H9 (cell line): ENCODE data around the gene GLT8D1. TPM values are rescaled to one million over a fixed set of nuclear protein-coding genes. Genes with fewer than 3 reads are reported as not detected.

Experiments used
- DNase-seq: peaks from one replicate; pipeline ENCODE4 v3.0.0-alpha.2; 2017
- H2AFZ ChIP-seq: one replicate; pipeline ENCODE4 v1.6.1; 2013; ENCODE audit warnings: mild to moderate bottlenecking, low read length, control low read depth, moderate library complexity
- H2AK5ac ChIP-seq: 2 replicates; pipeline ENCODE4 v1.6.1; 2013; ENCODE audit warnings: low read length, control low read depth, mixed read lengths; ENCODE audit not compliant: insufficient read length
- H2BK120ac ChIP-seq: one replicate; pipeline ENCODE4 v1.6.1; 2013; ENCODE audit warnings: low read depth, mild to moderate bottlenecking, low read length, control low read depth, inconsistent platforms; ENCODE audit not compliant: poor library complexity, severe bottlenecking
- H2BK12ac ChIP-seq: 2 replicates; pipeline ENCODE4 v1.6.1; 2013; ENCODE audit warnings: low read length, control low read depth, mixed read lengths, low read depth; ENCODE audit not compliant: insufficient read length
- H2BK15ac ChIP-seq: 2 replicates; pipeline ENCODE4 v1.6.1; 2013; ENCODE audit warnings: low read depth, low read length, control low read depth
- H2BK20ac ChIP-seq: one replicate; pipeline ENCODE4 v1.6.1; 2013; ENCODE audit warnings: low read depth, mild to moderate bottlenecking, low read length, control low read depth, inconsistent platforms; ENCODE audit not compliant: poor library complexity, severe bottlenecking
- H2BK5ac ChIP-seq: 2 replicates; pipeline ENCODE4 v1.6.1; 2013; ENCODE audit warnings: low read length, control low read depth, mixed read lengths; ENCODE audit not compliant: insufficient read length
- H3K14ac ChIP-seq: 2 replicates; pipeline ENCODE4 v1.6.1; 2013; ENCODE audit warnings: low read length, control low read depth; ENCODE audit not compliant: insufficient read depth
- H3K18ac ChIP-seq: 2 replicates; pipeline ENCODE4 v1.6.1; 2013; ENCODE audit warnings: low read depth, mild to moderate bottlenecking, mixed read lengths, low read length, control low read depth; ENCODE audit not compliant: insufficient read length
- H3K23ac ChIP-seq: 2 replicates; pipeline ENCODE4 v1.6.1; 2013; ENCODE audit warnings: low read length, control low read depth, mixed read lengths, low read depth; ENCODE audit not compliant: insufficient read length
- H3K23me2 ChIP-seq: 2 replicates; pipeline ENCODE4 v1.6.1; 2013; ENCODE audit warnings: low read depth, mild to moderate bottlenecking, mixed read lengths, low read length, control low read depth; ENCODE audit not compliant: insufficient read length, poor library complexity, severe bottlenecking
- H3K27ac ChIP-seq: 2 replicates; pipeline ENCODE4 v1.5.1; 2013; ENCODE audit warnings: low read length, control low read depth, mixed read lengths, low read depth; ENCODE audit not compliant: insufficient read length
- H3K27me3 ChIP-seq: 2 replicates; pipeline ENCODE4 v1.6.1; 2013; ENCODE audit warnings: low read length, control low read depth, inconsistent platforms; ENCODE audit not compliant: insufficient read depth
- H3K4ac ChIP-seq: 2 replicates; pipeline ENCODE4 v1.6.1; 2013; ENCODE audit warnings: low read depth, mild to moderate bottlenecking, control low read depth, inconsistent platforms, low read length, moderate library complexity
- H3K4me1 ChIP-seq: 2 replicates; pipeline ENCODE4 v1.6.1; 2013; ENCODE audit warnings: low read length, control low read depth, inconsistent platforms; ENCODE audit not compliant: insufficient read depth
- H3K4me2 ChIP-seq: 2 replicates; pipeline ENCODE4 v1.6.1; 2013; ENCODE audit warnings: low read length, control low read depth, mixed read lengths; ENCODE audit not compliant: insufficient read length, insufficient read depth
- H3K56ac ChIP-seq: 2 replicates; pipeline ENCODE4 v1.6.1; 2013; ENCODE audit warnings: low read depth, mild to moderate bottlenecking, mixed read lengths, low read length, control low read depth; ENCODE audit not compliant: insufficient read length
- H3K79me1 ChIP-seq: 2 replicates; pipeline ENCODE4 v1.6.1; 2013; ENCODE audit warnings: low read depth, mild to moderate bottlenecking, moderate library complexity, low read length, control low read depth, inconsistent platforms; ENCODE audit not compliant: insufficient read depth, poor library complexity, severe bottlenecking
- H3K79me2 ChIP-seq: 2 replicates; pipeline ENCODE4 v1.6.1; 2013; ENCODE audit warnings: low read length, control low read depth, inconsistent platforms; ENCODE audit not compliant: insufficient read depth
- H3K9ac ChIP-seq: 2 replicates; pipeline ENCODE4 v1.6.1; 2013; ENCODE audit warnings: low read length, control low read depth, mixed read lengths; ENCODE audit not compliant: insufficient read length; ENCODE audit errors: extremely low read depth
- H3K9me3 ChIP-seq: one replicate; pipeline ENCODE4 v1.6.1; 2013; ENCODE audit warnings: low read depth, low read length, inconsistent platforms; ENCODE audit not compliant: control insufficient read depth
- H3T11ph ChIP-seq: one replicate; pipeline ENCODE4 v1.6.1; 2013; ENCODE audit warnings: mild to moderate bottlenecking, low read length, control low read depth, inconsistent platforms
- H4K20me1 ChIP-seq: one replicate; pipeline ENCODE4 v1.6.1; 2013; ENCODE audit not compliant: control insufficient read depth, insufficient read length, insufficient read depth
- H4K5ac ChIP-seq: 2 replicates; pipeline ENCODE4 v1.6.1; 2013; ENCODE audit warnings: low read depth, mild to moderate bottlenecking, mixed read lengths, low read length, control low read depth; ENCODE audit not compliant: insufficient read length
- H4K8ac ChIP-seq: replicated peaks from 2 replicates; pipeline ENCODE4 v1.6.1; 2013; ENCODE audit warnings: low read length, control low read depth, mixed read lengths, low read depth; ENCODE audit not compliant: insufficient read length
- H4K91ac ChIP-seq: 2 replicates; pipeline ENCODE4 v1.6.1; 2013; ENCODE audit warnings: low read depth, mild to moderate bottlenecking, moderate library complexity, mixed read lengths, low read length, control low read depth; ENCODE audit not compliant: insufficient read length
- H3K27ac Mint-ChIP-seq, 3 experiments: 2 replicates in 2 of 3; 3 replicates in 1 of 3; pipeline ENCODE4 v1.8.0; 2020 to 2021; ENCODE audit warnings: mixed read lengths in 3 of 3, mild to moderate bottlenecking in 1 of 3, moderate library complexity in 1 of 3
- H3K27me3 Mint-ChIP-seq: 2 replicates; pipeline ENCODE4 v1.8.0; 2021; ENCODE audit warnings: low read depth, mild to moderate bottlenecking, moderate library complexity, mixed read lengths
- H3K36me3 Mint-ChIP-seq, 3 experiments: 2 replicates in 2 of 3; 3 replicates in 1 of 3; pipeline ENCODE4 v1.8.0; 2020 to 2021; ENCODE audit warnings: low read depth in 3 of 3, mixed read lengths in 3 of 3; ENCODE audit not compliant: insufficient read depth in 1 of 3
- H3K4me1 Mint-ChIP-seq, 2 experiments: 2 replicates each; pipeline ENCODE4 v1.8.0; 2020; ENCODE audit warnings: mixed read lengths in 2 of 2
- H3K4me3 Mint-ChIP-seq, 2 experiments: 2 replicates in 1 of 2; 3 replicates in 1 of 2; pipeline ENCODE4 v1.8.0; 2020 to 2021; ENCODE audit warnings: mild to moderate bottlenecking in 2 of 2, mixed read lengths in 2 of 2, moderate library complexity in 1 of 2
- H3K9me3 Mint-ChIP-seq, 2 experiments: 2 replicates in 1 of 2; 3 replicates in 1 of 2; pipeline ENCODE4 v1.8.0; 2020; ENCODE audit warnings: mild to moderate bottlenecking in 2 of 2, mixed read lengths in 2 of 2, moderate library complexity in 1 of 2
- WGBS: extraction: QIAGEN DNeasy Blood & Tissue Kit; methylation state at CpG from one replicate; pipeline ENCODE4 v1.1.7; 2013; ENCODE audit warnings: missing lambda C conversion rate, low lambda C conversion rate, mixed read lengths; ENCODE audit not compliant: insufficient read length; ENCODE audit errors: extremely low coverage; 5-methylcytosine and 5-hydroxymethylcytosine counted together
- total RNA-seq: library from RNA; stranded (reverse); gene quantifications from 2 replicates; pipeline ENCODE4 v1.2.1, GENCODE V29; 2021
- TF ChIP-seq, protein P1 (sequence below): fragments of 200-600 bp; sonication (generic); conservative IDR thresholded peaks from 3 replicates; pipeline ENCODE4 v1.8.0; 2021; ENCODE audit warnings: antibody characterized with exemption, mild to moderate bottlenecking

The GLT8D1 gene
- total RNA-seq, 1 experiment from 2014 or later = 39.3 TPM

DNA sequence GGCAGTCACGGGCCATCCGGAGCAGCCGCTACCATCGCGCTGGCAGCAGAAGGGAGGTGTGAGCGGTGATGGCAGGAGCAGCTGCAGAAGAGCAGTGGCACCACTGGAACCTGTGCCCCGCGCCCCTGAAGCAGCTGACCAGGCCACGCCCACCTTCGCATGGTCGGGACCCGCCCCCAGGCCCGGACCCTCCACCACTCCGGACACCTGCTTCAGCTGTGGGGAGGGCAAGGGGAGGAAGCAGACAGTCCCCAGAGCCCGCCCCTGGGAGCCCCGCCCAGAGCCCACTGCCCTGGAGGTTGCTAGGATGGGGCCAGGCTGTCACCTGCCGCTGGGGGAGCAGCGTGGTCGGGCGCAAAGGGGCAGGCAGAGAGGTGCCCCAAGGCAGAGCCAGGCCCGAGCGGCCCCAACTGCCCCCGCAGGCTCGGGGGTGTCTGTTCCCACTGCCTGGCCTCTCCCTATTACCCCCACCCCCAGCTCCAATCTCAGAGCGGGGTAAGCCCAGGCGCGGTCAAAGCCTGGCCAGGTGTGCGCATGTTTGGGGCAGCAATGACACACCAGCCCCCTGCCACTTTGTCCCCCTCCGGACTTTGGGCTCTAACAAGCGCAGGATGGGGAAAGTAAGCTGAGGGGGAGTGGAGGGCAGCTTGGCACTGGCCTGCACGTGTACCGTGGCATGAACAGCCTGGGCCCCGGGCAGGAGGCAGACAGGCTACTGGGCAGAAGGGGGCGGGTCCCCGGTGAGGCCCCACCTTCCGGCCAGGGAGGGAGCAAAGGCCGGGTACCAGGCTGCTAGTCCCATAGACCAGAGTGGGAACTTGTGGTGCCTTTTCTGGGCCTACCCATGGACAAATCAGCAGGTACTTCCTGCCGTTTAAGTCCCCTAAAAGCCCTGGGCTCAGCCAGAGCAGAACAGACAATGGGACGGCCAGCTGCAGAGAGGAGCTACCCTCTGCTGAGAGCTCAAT lies 9.0 kb upstream of the GLT8D1 start:
- H3K27me3 Mint-ChIP-seq = no peaks in the 10 kb centered on the region
- peaks cover 5 to 15% (median 14%) of the 10 kb centered on the region in 3 experiments for H3K36me3 Mint-ChIP-seq
- Histone ChIP-seq H3K56ac (no peak overlapping the region), H2BK15ac (no peak overlapping the region; the same call in 1 of the 2 replicates), H3K4me2 (peak overlapping the region; percentile 75), H4K8ac (no peak overlapping the region), H3K27ac (no peak overlapping the region), H3K4ac (no peak overlapping the region), H3K18ac (no peak overlapping the region), H3K27me3 (no peaks in the 10 kb centered on the region), H3K9me3 (no peaks in the 10 kb centered on the region), H4K91ac (no peak overlapping the region), H3K23ac (no peak overlapping the region), H2AK5ac (no peak overlapping the region), H3K9ac (no peak overlapping the region), H2BK12ac (no peak overlapping the region), H3K14ac (no peak overlapping the region), H2BK5ac (no peak overlapping the region), H3K23me2 (peaks cover 9% of the 10 kb centered on the region), H4K20me1 (no peaks in the 10 kb centered on the region), H3K4me1 (no peaks in the 10 kb centered on the region; the same call in 1 of the 2 replicates), H3K79me1 (no peaks in the 10 kb centered on the region), H3K79me2 (no peaks in the 10 kb centered on the region), H3T11ph (no peak overlapping the region), H2BK20ac (no peak overlapping the region), H2AFZ (no peak overlapping the region), H2BK120ac (no peak overlapping the region), H4K5ac (no peak overlapping the region)
- TF ChIP-seq, protein P1, sequence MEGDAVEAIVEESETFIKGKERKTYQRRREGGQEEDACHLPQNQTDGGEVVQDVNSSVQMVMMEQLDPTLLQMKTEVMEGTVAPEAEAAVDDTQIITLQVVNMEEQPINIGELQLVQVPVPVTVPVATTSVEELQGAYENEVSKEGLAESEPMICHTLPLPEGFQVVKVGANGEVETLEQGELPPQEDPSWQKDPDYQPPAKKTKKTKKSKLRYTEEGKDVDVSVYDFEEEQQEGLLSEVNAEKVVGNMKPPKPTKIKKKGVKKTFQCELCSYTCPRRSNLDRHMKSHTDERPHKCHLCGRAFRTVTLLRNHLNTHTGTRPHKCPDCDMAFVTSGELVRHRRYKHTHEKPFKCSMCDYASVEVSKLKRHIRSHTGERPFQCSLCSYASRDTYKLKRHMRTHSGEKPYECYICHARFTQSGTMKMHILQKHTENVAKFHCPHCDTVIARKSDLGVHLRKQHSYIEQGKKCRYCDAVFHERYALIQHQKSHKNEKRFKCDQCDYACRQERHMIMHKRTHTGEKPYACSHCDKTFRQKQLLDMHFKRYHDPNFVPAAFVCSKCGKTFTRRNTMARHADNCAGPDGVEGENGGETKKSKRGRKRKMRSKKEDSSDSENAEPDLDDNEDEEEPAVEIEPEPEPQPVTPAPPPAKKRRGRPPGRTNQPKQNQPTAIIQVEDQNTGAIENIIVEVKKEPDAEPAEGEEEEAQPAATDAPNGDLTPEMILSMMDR = peak; percentile 45; the same call in 2 of the 3 replicates
- peak overlapping the region; percentile 63 to 81 for H3K4me3 Mint-ChIP-seq
- no CpG with 5 or more reads among the region's 39 CpGs for WGBS
- no peaks in the 10 kb centered on the region for H3K9me3 Mint-ChIP-seq
- peaks cover 2 to 8% of the 10 kb centered on the region in 2 experiments; a peak in 3 of 4 replicates for H3K4me1 Mint-ChIP-seq
- H3K27ac Mint-ChIP-seq = no peak overlapping the region
- DNase-seq = peak; percentile 98
